Keratinocyte (primary cell): Measurements from ENCODE around the gene THRB.

ENCODE experiments used
- EZH2 ChIP-seq: IDR thresholded peaks from one replicate; pipeline ENCODE4 v1.6.1; 2012; ENCODE audit warnings: inconsistent platforms, mild to moderate bottlenecking, low read length, moderate library complexity
- TF ChIP-seq, protein P1 (sequence below), 3 experiments: IDR thresholded peaks in 1 of 3; conservative IDR thresholded peaks in 1 of 3; optimal IDR thresholded peaks in 1 of 3; 2 replicates in 2 of 3; 3 replicates in 1 of 3; pipeline versions ENCODE3 to v1.5.1; 2011; ENCODE audit warnings: low read length in 3 of 3, mild to moderate bottlenecking in 3 of 3, moderate library complexity in 2 of 3, control low read depth in 1 of 3, inconsistent platforms in 1 of 3; ENCODE audit not compliant: insufficient read depth in 2 of 3; ENCODE audit errors: extremely low read depth in 1 of 3

DNA sequence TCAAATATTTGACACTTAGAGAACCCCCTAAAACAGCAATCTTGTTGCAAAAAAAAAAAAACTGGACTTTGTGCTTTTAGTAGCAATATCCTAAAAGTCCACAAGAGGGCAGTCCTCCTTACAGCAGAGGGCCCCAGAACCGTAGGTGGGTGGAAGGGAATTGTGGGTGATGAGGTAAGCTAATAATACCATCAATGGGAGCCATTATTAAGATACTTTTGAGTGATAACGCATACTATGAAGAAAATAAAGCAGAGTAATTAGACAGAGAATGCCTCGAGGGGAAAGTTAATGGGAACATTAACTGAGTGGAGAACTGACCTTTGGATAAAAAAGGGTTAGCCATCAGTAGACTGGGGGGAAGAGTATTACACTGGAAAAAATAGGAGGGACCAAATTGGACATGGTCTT is 229.9 kb downstream of the THRB start:
- no peak for TF ChIP-seq EZH2
- TF ChIP-seq, protein P1, sequence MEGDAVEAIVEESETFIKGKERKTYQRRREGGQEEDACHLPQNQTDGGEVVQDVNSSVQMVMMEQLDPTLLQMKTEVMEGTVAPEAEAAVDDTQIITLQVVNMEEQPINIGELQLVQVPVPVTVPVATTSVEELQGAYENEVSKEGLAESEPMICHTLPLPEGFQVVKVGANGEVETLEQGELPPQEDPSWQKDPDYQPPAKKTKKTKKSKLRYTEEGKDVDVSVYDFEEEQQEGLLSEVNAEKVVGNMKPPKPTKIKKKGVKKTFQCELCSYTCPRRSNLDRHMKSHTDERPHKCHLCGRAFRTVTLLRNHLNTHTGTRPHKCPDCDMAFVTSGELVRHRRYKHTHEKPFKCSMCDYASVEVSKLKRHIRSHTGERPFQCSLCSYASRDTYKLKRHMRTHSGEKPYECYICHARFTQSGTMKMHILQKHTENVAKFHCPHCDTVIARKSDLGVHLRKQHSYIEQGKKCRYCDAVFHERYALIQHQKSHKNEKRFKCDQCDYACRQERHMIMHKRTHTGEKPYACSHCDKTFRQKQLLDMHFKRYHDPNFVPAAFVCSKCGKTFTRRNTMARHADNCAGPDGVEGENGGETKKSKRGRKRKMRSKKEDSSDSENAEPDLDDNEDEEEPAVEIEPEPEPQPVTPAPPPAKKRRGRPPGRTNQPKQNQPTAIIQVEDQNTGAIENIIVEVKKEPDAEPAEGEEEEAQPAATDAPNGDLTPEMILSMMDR (optimal IDR thresholded peaks at IDR 0.05 in 1 of 3, IDR thresholded peaks at IDR 0.05 in 1 of 3, conservative IDR thresholded peaks at IDR 0.05 in 1 of 3; ENCODE audit: extremely low read depth in 1 of 3, insufficient read depth in 2 of 3, low read length in 3 of 3): peak; percentile 62 to 66 (median 65)
